ENCODE data around the gene SIPA1L3. TPM values are rescaled to one million over a fixed set of nuclear protein-coding genes. Genes with fewer than 3 reads are reported as not detected.
"Not testable (repeated sequence)": the region's sequence is repeated elsewhere in the genome, so short reads cannot be mapped to it uniquely, and the experiment has no call there.

SIPA1L3 gene
- total RNA-seq, 4 donors from 2014 or later: 50.0 to 69.8 (median 53.6) TPM

GRCh38 chr19:38224014-38224862 is 317.2 kb downstream of the SIPA1L3 start, which contains the start of gene DPF1:
Gene DPF1 (minus strand): TSS chr19:38224222. CDS start chr19:38224142, 80 bp downstream.
- 5 to 9% methylated on average over 24 to 30 of the region's 61 CpGs for WGBS, 2 donors
- DNase-seq (ENCODE audit: low spot score in 2 of 2): no peak
- TF ChIP-seq POLR2A (IDR thresholded peaks at IDR 0.05) (no peak), CTCF (IDR thresholded peaks at IDR 0.05) (peak in 1 of 3 donors; percentile 29)
- intact Hi-C loops (cut with DNase I; ENCODE audit: low total_unique reads): loop anchor here (10.0 kb wide), 2 partner anchors 79 to 319 kb away; partner anchors contain the start of genes SIPA1L3 and WDR87
- H3K4me3 ChIP-seq (ENCODE audit: low read depth, poor library complexity, severe bottlenecking): no peak within 1 kb of the TSS

DNA sequence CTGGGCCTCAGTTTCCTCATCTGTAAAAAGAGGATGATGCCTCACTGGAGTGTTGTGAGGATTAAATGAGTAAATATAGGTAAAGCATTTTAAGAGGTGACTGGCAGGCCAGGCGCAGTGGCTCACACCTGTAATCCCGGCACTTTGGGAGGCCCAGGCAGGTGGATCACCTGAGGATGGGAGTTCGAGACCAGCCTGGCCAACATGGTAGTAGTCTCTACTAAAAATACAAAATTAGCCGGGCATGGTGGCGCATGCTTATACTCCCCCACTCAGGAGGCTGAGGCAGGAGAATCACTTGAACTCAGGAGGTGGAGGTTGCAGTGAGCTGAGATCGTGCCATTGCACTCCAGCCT is 317.8 kb downstream of the SIPA1L3 start:
- not testable (repeated sequence) for DNase-seq (ENCODE audit: low spot score in 2 of 2); H3K4me3 ChIP-seq (ENCODE audit: low read depth, poor library complexity, severe bottlenecking)
- intact Hi-C loops (cut with DNase I; ENCODE audit: low total_unique reads): loop anchor here (10.0 kb wide), 2 partner anchors 80 to 320 kb away; partner anchors contain the start of genes SIPA1L3 and WDR87
- WGBS, 2 donors: 88 to 94% methylated on average over 6 of the region's 6 CpGs

DNA sequence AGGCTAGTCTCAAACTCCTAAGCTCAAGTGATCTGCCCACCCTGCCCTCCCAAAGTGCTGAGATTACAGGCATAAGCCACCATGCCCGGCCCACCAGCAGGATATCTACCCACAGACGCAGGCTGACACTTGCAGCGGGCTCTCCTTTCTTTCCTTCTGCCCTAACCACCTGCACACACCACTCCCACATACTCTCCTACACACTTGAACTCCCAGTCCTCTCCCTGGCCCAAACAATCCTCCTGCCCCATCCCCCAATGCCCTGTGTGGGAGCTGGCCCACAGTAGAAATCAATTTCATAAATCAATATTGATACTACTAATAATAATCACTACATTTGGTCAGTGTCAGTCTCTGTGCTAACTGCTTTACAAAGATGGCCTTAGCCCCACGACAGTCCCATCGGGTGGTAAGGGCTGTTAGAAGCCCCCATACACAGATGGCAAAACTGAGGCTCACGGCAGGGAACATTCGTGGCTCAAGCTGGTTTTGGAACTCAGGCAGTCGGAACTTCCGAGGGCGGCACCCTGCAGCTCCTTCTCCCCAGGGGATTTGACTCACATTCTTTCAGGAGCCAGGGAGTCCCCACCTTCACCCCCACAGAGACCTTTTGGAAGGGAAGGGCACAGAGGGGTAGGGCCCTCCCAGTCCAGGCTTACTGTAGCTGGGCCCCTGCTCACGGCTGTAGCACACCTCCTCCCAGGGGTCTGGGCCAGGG is 320.4 kb downstream of the SIPA1L3 start:
- intact Hi-C loops (cut with DNase I; ENCODE audit: low total_unique reads): loop anchor here (10.0 kb wide), 2 partner anchors 83 to 323 kb away; partner anchors contain the start of genes SIPA1L3 and WDR87
- DNase-seq (ENCODE audit: low spot score in 2 of 2): no peak
- H3K4me3 ChIP-seq (ENCODE audit: low read depth, poor library complexity, severe bottlenecking): no peak overlapping the region
- 54 to 65% methylated on average over 11 of the region's 11 CpGs for WGBS, 2 donors
- no peak for TF ChIP-seq CTCF (IDR thresholded peaks at IDR 0.05)
- TF ChIP-seq POLR2A (IDR thresholded peaks at IDR 0.05): no peak

DNA sequence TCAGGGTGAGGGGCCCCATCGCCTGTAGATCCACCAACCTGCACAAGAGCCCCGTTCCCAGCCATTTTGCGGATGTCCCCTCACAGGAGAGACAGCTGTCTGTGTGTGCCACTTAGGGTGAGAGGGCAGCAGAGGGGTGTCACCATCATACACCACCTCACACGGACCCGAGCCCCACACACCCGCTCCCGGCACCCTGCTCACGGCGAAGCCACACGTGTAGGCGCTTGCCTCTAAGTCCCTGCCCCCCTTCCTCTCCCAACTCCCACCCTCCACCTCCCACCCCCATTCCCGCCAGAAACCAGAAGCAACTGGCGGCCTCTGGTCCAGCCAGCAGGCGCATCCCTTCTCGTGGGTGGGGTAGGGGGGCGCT is 321.0 kb downstream of the SIPA1L3 start:
- H3K4me3 ChIP-seq (ENCODE audit: low read depth, poor library complexity, severe bottlenecking): no peak overlapping the region
- no peak for DNase-seq (ENCODE audit: low spot score in 2 of 2)
- no peak for TF ChIP-seq POLR2A (IDR thresholded peaks at IDR 0.05)
- TF ChIP-seq CTCF (IDR thresholded peaks at IDR 0.05): no peak
- intact Hi-C loops (cut with DNase I; ENCODE audit: low total_unique reads): loop anchor here (10.0 kb wide), 2 partner anchors 83 to 323 kb away; partner anchors contain the start of genes SIPA1L3 and WDR87
- WGBS, 2 donors: 14 to 15% methylated on average over 16 of the region's 16 CpGs

GRCh38 chr19:38228491-38229439 is 321.8 kb downstream of the SIPA1L3 start:
- 1 to 3% methylated on average over 65 to 71 of the region's 80 CpGs for WGBS, 2 donors
- H3K4me3 ChIP-seq (ENCODE audit: low read depth, poor library complexity, severe bottlenecking): no peak overlapping the region
- intact Hi-C loops (cut with DNase I; ENCODE audit: low total_unique reads): loop anchor here (10.0 kb wide), 2 partner anchors 84 to 324 kb away; partner anchors contain the start of genes SIPA1L3 and WDR87
- no peak for DNase-seq (ENCODE audit: low spot score in 2 of 2)
- TF ChIP-seq POLR2A (IDR thresholded peaks at IDR 0.05) (no peak), CTCF (IDR thresholded peaks at IDR 0.05) (no peak)

All from lower leg skin (tissue), 4 donors.